Thyroid gland (tissue), 4 donors: ENCODE data around the gene RHBDF2.

Source experiments
- POLR2A ChIP-seq, 2 donors: fragments of 450-650 bp; IDR thresholded peaks; one replicate each; pipeline ENCODE4 v1.6.1; 2017; ENCODE audit warnings: antibody characterized with exemption in 2 of 2, mild to moderate bottlenecking in 2 of 2, moderate library complexity in 1 of 2
- TF ChIP-seq, protein P1 (sequence below), 6 experiments: fragments of 200-600 bp in 3 of 6; fragments of 450-650 bp in 3 of 6; sonication (generic) in 3 of 6; IDR thresholded peaks; one replicate each; pipeline ENCODE4 v1.5.1; 2016 to 2019; ENCODE audit warnings: antibody characterized with exemption in 6 of 6, mild to moderate bottlenecking in 2 of 6, inconsistent platforms in 1 of 6, moderate library complexity in 1 of 6

DNA sequence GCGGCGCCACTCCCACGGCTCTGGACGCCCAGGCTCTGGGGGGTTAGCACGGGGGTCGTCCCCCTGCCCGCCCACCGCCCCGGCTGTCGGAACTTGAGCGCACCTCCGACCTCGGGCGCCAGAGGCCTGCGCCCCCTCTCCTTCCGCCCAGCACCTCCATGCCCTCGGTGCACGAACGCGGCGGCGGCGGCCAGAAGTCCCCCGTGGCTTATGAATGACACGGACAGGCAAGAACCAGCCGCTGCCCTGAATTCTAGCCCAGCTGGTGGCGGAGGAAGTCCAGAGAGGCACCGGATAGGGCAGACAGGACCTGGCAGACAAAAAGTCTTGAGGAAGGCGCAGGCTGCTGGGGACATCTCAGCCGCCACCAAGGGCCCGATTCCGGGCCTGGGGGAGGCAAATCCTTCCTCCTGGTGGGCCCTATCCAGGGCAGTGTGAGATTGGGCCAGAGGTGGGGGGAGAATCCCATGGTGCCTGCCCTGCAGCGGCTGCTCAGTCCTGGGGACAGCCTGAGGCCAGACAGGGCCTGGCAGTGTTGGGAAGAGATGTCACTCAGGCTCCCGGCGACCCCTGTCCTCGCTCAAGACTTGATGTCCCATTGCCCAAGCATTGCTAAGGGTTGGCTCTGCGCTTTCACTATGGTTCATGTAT lies 37.2 kb upstream of the RHBDF2 start:
- TF ChIP-seq, protein P1, sequence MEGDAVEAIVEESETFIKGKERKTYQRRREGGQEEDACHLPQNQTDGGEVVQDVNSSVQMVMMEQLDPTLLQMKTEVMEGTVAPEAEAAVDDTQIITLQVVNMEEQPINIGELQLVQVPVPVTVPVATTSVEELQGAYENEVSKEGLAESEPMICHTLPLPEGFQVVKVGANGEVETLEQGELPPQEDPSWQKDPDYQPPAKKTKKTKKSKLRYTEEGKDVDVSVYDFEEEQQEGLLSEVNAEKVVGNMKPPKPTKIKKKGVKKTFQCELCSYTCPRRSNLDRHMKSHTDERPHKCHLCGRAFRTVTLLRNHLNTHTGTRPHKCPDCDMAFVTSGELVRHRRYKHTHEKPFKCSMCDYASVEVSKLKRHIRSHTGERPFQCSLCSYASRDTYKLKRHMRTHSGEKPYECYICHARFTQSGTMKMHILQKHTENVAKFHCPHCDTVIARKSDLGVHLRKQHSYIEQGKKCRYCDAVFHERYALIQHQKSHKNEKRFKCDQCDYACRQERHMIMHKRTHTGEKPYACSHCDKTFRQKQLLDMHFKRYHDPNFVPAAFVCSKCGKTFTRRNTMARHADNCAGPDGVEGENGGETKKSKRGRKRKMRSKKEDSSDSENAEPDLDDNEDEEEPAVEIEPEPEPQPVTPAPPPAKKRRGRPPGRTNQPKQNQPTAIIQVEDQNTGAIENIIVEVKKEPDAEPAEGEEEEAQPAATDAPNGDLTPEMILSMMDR (IDR thresholded peaks at IDR 0.05) = no peak
- TF ChIP-seq POLR2A (IDR thresholded peaks at IDR 0.05) = no peak
